NCI-H146 treated with DMSO at 0.1 percent for 48 hours (cell line): Measurements from ENCODE around the gene THSD4.
"Not testable (repeated sequence)": the region's sequence is repeated elsewhere in the genome, so short reads cannot be mapped to it uniquely, and the experiment has no call there.

Experiments used
- DNase-seq: peaks from one replicate; lab custom pipeline; 2025; ENCODE audit not compliant: unreplicated experiment; lab: John Stamatoyannopoulos, UW

THSD4 gene

DNA sequence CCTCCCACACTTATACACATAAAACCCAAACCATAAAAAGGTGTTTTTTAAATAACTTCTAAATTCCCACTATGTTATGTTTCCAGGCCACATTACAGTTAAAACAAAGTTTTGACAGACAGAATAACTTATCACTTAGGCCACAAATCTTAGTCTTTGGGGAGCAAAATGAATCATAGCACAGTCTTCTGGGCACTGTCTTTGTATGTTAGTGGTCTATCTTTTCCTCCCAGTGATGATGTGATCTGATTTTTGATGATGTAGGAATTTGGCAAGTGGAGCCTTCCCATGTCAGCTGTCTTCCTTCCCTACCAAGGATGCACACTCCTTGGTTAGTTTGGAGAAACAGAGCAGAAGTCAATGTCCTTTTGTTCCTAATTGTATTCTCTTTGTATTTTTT is 67.3 kb downstream of the THSD4 start:
- no peak for DNase-seq

DNA sequence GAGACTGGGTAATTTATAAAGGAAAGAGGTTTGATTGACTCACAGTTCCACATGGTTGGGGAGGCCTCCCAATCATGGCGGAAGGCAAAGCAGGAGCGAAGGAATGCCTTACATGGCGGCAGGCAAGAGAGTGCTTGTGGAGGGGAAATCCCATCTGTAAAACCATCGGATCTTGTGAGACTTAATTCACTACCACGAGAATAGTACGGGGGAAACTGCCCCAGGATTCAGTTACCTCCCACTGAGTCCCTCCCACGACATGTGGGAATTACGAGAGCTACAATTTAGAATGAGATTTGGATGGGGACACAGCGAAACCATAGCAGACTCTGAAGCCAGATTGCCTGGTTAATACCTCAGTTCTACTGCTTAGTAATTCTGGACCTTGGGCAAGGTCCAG is 67.8 kb downstream of the THSD4 start:
- DNase-seq: no peak

- no peak for DNase-seq
These were observed 70.4 kb downstream of the THSD4 start for GRCh38 chr15:71185706-71186105.

- no peak for DNase-seq
These were observed 71.0 kb downstream of the THSD4 start for GRCh38 chr15:71186267-71186666.

- no peak for DNase-seq
These were observed 71.8 kb downstream of the THSD4 start for GRCh38 chr15:71187078-71187477.

GRCh38 chr15:71187526-71187925 is 72.3 kb downstream of the THSD4 start:
- DNase-seq: no peak

DNA sequence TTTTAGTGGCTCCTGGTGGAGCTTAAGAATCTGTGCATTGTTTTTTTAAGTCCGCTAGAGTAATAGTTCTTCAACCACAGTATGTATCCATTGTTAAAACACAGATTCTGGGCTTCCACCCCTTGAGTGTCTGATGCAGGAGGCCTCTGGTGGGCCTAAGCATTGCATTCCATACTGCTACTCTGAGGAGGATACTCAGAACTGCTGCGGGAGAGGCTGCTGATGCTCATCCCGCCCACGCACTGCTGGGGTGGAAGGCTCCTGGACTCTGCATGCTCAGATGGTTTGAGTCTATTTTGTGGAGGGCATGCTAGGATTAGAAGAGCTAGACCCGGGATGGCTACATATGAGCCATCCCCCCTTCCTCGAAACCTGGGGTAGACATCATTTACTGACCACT is 74.4 kb downstream of the THSD4 start:
- DNase-seq: no peak

DNA sequence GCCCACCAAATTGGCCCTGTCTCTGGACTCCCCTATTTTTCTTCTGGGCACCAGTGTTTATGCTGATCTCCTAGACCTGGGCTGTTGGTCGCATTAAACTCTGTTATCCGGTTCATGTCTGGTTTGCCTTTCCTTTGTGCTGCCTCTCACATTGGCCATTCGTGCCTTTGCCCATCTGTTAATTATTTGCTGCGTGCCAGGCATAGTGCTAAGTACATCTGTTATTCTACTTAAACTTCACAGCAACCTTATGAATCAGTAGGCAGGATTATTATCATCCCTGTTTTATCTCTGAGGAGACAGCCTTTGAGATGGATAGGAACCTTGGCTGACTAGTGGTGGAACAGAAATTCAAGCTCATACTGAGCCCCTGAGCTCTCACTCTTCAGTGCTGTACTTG is 76.0 kb downstream of the THSD4 start:
- no peak for DNase-seq

DNA sequence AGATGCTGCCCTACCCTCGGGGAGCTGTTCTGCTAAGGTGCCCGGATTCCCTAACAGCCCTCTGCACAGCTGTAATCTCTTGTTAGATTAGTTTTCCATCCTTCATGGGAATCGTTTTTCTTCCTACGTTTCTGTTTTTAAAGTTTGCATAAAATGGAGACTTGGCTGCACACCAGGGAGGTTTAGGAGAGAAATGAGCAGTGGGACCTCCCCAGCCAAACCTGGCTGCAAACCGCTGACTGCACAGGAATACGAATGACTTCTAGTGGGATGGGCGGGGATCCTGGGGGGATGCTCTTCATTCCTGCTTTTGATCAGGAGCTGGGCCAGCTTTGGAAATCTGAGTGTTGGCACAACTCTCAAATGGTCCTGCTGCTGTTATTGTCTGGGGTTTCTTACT is 77.5 kb downstream of the THSD4 start:
- no peak for DNase-seq

DNA sequence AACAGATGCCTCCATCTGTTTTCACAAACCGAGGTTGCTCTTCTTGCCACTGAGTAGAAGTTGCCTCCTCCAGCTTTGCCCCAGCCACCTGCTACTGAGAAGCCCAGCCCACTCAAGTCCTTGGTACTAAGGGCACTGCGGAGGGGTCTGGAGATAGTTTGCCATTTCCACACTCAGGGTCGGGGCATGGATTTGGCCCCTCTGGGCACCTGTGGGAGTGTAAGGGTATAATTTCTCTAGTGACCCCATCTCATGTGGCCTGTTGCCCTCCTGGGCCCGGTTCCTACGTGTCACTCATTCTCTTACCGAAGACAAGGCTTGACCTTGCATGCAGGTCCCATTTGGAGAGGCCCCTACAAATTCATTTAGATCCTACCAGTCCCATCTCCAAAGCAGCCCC is 79.0 kb downstream of the THSD4 start:
- no peak for DNase-seq

DNA sequence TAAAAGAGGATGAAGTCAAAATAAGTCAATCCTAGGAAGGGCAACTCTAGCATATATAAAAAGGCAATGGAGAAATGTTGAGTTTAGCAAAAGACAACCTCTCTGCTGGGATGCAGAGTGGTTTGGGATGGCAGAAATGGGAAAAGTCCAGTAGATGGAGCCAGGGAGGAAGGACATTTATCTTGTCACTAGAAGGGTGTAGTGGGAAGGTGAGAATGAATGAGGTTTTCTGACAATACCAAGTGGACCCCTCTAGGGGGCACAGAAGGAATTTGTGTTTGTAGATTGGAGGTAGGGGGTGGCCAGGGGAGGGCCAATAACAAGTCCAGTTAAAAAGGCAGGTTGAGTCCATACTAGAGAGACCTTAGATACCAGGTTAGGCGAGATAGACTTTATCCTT is 80.0 kb downstream of the THSD4 start:
- DNase-seq: peak; percentile 27

- DNase-seq: no peak
These were observed 82.3 kb downstream of the THSD4 start for GRCh38 chr15:71197620-71198019.

GRCh38 chr15:71198846-71199245 is 83.6 kb downstream of the THSD4 start:
- no peak for DNase-seq

DNA sequence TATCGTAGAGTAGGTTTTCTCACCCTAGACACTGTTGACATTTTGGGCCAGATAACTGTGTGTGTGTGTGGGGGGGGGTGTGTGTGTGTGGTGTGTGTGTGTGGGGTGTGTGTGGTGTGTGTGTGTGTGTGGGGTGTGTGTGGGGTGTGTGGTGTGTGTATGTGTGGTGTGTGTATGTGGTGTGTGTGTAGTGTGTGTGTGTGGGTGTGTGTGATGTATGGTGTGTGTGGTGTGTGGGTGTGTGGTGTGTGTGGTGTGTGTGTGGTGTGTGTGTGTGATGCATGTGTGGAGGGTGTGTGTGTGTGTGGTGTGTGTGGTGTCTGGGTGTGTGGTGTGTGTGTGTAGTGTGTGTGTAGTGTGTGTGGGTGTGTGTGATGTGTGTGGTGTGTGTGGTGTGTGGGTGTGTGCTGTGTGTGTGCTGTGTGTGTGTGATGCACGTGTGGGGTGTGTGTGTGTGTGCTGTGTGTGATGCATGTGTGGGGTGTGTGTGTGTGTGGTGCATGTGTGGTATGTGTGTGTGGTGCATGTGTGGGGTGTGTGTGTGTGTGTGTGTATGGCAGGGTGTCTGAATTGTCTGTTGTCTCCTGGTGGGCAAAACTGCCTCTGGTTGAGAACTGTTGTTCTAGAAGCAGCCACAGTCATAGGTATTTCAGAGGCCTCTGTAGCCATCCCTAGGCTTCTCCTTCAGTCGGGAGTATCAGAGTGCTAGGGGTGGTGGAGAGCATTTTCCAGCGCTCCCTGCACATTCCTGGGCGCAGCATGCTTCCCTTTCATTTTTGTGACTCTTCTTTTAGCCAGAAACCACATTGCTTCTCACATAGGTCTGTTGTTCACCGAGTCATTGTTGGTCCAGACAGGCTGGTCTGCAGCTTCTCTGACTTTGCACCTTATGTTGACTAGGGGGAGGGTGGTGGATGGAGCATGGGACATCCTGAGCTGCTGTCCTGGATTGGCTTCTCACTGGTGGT is 84.4 kb downstream of the THSD4 start:
- DNase-seq: no peak

DNA sequence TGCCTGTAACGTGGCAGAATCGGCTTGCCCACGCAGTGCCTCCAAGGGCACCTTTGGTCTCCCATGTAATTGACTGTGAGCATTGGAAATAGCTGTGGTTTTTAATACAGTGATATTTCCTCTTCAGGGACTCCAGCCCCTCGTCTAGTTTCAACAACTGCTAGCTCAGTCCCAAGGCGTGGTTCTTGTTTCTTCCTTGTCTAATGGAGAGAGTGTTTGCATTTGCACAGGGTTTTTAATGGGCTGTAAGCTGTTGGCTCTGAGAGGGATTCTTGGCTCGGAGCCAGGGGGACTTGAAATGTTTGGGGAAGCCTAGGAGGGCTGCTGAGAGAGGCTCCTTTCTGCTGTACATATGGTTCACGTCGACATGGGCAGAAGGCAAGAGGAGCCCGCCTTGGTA is 86.2 kb downstream of the THSD4 start:
- DNase-seq: peak; percentile 86

GRCh38 chr15:71202712-71203111 is 87.4 kb downstream of the THSD4 start:
- peak; percentile 91 for DNase-seq

GRCh38 chr15:71203586-71204474 is 88.6 kb downstream of the THSD4 start:
- peak; percentile 75 for DNase-seq

- peak; percentile 21 for DNase-seq
These were observed 91.9 kb downstream of the THSD4 start for GRCh38 chr15:71207141-71207540.

- DNase-seq: no peak
These were observed 96.9 kb downstream of the THSD4 start for GRCh38 chr15:71212146-71212545.

- DNase-seq: not testable (repeated sequence)
These were observed 98.7 kb downstream of the THSD4 start for GRCh38 chr15:71213943-71214342.

GRCh38 chr15:71215126-71215894 is 100.0 kb downstream of the THSD4 start:
- DNase-seq: no peak
